NCI-H345 treated with DMSO at 0.1 percent for 48 hours (cell line): ENCODE measurements around the gene PILRA.
"Not testable (repeated sequence)": the region's sequence is repeated elsewhere in the genome, so short reads cannot be mapped to it uniquely, and the experiment has no call there.

Experiments
- DNase-seq: peaks from one replicate; lab custom pipeline; 2025; ENCODE audit not compliant: unreplicated experiment; lab: John Stamatoyannopoulos, UW

PILRA gene

DNA sequence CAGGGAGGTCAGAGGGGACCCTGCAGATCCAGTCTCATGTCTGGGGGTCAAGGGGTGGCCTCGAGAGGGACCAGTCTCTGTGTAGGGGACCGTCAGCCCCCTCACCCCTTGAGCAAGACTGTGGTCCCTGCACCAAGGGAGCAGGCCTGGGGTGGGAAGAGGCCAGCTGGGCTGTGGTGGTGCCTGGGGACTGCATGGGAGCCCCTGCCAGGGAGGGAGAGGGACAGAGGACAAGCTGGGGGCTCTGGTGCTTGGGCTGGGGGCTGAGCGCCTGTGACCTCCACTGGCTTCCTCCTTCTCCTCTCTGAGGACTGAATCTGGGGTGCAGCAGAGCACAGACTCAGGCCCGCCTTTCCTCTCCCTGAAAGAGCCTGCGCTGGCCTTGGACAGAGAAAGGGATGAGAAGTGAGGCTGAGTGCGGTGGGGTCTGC is 16.1 kb upstream of the PILRA start:
- DNase-seq = no peak

DNA sequence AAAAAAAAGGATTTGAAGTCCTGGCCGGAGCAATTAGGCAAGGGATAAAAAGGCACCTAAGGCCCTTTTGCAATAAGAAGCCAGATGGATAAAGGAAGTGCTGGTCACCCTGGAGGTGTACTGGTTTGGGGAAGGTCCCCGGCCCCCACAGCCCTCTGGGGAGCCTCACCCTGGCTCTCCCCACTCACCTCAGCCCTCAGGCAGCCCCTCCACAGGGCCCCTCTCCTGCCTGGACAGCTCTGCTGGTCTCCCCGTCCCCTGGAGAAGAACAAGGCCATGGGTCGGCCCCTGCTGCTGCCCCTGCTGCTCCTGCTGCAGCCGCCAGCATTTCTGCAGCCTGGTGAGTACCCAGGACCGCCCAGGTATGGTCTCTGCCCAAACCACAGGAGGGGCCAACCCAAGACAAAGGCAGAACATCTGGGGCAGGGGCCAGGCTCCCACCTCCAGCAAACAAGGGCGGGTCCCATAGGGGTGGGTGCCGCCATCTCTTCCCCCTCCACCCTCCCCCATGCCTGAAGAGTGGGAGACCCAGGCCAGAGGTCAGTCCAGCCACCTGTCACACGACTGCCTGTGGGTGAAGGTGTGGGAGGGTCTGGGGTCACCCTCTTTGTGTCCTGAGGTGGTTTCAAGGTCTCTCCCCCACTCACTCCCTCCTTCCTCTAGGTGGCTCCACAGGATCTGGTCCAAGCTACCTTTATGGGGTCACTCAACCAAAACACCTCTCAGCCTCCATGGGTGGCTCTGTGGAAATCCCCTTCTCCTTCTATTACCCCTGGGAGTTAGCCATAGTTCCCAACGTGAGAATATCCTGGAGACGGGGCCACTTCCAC is 15.0 kb upstream of the PILRA start, which contains the start of gene PILRB:
Gene PILRB, plus strand, starts transcription at position 91 of the 830 bp plus-strand sequence. Its CDS starts 186 bp downstream, at position 277.
- DNase-seq = no peak

DNA sequence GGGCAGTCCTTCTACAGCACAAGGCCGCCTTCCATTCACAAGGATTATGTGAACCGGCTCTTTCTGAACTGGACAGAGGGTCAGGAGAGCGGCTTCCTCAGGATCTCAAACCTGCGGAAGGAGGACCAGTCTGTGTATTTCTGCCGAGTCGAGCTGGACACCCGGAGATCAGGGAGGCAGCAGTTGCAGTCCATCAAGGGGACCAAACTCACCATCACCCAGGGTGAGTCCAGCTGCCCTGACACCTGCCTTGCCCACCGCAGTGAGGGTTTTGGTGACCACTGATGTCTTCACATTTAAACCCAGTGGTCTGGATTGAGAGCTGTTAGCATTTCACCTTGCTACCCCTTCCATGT is 14.5 kb upstream of the PILRA start:
- no peak for DNase-seq

DNA sequence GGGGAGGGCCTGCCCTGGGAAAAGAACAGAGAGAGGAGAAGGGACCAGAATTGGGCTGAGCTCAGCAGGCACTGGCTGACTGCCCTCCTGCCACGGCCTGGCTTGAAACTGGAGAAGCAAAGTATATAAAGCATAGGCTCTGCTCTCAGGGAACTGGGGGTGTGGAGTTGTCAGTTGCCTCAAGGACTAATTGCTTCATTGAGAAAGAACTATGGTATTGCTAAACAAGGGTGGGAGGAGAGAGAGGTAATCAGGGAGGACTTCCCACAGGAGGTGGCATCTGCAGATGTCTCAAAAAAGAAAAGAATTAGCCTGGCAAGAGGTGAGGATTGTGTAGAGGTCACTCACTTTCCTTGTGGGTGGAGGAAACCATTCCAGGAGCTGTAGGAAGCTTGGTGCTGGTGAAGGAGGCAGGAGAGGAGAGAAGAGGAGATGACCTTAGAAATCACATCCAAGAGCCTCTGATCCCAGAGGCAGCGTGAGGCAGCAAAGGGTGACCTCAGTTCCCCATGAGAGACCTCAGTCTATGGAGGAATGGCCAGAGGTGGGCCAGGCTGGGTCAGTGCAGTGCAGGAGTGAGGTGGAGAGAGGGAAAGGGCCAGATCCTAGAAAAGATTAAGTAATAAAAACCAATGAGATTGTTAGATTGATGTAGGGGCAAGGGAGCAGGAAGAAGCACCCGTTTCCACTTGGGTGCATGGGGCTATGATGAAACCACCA is 13.0 kb upstream of the PILRA start:
- no peak for DNase-seq

DNA sequence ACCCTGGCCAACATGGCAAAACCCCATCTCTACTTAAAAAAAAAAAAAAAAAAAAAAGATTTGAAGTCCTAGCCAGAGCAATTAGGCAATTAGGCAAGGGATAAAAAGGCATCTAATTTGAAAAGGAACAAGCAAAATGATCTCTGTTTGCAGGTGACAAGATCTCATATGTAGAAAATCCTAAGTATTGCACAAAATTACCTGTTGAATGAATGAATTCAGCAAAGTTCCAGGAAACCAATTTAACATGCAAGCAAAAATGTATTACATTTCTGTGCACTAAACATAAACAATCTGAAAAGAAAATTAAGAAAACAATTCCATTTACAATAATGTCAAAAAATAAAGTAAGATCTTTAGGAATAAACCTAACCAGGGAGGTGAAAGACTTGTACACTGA is 10.2 kb upstream of the PILRA start:
- DNase-seq = no peak

DNA sequence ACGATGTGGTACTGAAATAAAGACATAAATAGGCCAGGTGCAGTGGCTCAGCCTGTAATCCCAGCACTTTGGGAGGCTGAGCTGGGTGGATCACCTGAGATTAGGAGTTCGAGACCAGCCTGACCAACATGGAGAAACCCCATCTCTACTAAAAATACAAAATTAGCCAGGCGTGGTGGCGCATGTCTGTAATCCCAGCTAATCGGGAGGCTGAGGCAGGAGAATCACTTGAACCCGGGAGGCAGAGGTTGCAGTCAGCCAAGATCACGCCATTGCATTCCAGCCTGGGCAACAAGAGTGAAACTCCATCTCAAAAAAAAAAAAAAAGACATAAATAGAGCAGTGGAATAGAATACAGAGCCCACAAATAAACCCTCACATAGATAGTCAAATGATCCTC is 9.5 kb upstream of the PILRA start:
- DNase-seq = not testable (repeated sequence)

DNA sequence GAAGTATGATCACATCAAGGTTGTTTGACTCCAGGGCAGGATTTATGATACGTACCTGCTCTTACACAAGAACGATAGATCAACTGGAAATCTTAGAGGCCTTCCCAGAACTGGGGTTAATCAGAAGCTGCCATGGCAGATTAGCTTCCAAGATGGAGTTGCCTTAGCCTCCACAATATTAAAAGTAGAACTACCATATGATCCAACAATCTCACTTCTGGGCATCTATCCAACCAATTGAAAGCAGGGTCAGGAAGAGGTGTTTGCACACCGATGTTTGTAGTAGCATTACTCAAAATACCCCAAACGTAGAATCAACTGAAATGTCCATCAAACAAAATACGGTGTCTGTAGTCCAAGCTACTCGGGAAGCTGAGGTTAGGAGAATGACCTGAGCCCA is 8.8 kb upstream of the PILRA start:
- DNase-seq = no peak

DNA sequence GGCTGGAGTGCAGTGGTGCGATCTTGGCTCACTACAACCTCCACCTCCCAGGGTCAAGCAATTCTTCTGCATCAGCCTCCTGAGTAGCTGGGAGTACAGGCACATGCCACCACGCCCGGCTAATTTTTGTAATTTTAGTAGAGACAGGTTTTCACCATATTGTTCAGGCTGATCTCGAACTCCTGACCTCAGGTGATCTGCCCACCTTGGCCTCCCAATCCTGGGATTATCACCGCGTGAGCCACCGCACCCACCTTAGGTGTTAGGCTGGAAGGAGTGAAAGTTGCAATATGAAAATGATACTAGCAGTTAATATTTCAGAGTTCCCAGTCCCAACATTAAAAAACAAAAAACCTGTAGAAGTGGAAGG is 7.3 kb upstream of the PILRA start:
- DNase-seq = not testable (repeated sequence)

DNA sequence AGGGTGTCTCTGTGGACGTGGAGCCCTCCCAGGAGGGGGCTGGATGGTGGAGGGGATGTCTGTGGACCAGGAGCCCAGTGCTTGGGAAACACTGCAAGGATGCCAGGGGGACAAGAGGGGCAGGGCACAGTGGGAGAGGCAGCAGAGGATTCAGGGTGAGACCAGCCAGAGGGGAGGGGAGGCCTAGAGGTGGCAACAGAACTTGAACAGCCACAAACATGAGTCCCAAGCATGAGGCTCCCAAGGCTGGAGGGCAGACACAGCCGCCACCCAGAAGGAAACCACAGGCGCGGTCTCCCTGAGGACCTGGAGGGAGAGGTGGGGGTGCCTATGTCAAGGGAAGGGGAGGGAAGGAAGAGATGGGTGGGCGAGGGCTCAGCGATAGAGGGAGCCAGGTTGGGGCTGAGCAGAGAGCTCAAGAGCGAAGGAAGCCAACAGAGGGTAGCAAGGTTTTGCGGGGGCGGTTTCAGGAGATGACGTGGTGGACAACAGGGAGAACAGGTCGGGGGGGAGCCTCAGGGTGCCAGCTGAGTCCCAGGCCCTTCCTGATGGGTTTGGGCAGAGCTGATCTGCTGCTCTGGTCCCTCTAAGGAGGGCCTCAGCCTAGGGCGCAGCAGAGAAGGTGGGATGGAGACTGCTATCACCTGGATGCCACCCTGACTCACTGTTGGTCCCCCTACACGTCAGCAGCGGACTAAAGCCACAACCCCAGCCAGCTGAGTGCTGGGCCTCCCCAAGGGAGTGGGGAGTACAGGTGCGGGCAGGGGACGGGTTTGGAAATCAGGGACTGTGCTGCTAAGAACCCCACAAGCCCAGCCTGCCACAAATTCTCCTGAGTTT is 6.7 kb upstream of the PILRA start:
- DNase-seq = no peak

DNA sequence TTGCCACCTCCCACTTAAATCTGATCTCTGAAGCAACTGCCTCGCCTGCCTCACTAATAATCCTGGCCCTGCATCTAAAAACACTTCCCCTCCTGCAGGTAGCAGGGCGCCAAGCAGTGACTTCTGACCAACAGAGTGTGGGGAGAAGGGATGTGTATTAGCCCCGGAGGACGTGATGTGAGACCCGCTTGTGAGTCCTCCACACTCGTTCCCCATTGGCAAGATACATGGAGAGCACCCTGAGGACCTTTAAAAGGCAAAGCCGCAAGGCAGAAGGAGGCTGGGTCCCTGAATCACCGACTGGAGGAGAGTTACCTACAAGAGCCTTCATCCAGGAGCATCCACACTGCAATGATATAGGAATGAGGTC is 6.1 kb upstream of the PILRA start:
- no peak for DNase-seq

DNA sequence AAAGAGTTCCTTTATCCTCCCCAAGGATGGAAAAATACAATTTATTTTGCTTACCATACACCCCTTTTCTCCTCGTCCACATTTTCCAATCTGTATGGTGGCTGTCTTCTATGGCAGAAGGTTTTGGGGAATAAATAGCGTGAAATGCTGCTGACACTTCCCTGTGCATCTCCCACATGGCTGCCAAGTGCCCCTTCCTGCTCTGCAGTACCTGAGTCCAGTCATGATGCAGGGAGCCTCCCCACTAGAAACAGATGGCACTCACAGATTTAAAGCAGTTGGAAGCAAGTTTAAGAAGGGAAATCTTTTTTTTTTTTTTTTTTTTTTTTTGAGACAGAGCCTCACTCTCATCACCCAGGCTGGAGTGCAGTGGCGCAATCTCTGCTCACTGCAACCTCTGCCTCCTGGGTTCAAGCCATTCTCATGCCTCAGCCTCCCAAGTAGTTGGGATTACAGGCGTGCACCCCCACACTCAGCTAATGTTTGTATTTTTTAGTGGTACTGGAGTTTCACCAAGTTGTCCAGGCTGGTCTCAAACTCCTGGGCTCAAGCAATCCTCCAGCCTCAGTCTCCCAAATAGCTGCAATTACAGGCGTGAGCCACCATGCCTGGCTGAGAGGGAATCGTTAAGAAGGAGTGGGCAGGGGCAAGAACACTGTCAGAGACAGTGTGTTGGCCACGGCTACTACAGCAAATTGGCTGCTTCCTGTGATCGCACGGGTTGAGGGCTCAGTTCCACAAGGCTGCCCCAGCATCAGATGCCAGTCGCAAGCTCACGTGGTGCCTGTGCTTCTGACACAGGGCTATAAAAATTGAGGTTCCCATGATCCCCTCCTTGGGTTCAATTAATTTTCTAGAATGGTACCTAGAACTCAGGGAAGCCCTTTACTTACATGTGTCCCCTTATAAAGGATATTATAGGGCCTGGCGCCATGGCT is 5.3 kb upstream of the PILRA start:
- no peak for DNase-seq

DNA sequence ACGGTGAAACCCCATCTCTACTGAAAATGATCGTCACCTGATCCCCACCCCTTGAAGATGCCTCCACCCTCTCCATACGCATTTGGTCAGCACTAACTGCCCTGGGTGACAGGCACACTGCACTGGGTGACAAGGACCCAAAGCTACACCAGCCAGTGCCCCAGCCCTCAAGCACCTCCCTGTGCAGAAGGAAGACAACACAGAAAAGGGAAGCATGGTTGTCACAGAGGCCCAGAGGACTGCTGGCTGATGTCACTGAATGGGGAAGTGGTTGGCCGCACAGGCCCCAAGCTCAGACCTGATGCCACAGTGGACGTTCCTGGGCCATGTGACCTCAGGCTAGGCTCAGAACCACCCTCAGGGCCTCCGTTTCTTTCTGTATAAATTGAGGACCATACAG is 4.2 kb upstream of the PILRA start:
- no peak for DNase-seq

DNA sequence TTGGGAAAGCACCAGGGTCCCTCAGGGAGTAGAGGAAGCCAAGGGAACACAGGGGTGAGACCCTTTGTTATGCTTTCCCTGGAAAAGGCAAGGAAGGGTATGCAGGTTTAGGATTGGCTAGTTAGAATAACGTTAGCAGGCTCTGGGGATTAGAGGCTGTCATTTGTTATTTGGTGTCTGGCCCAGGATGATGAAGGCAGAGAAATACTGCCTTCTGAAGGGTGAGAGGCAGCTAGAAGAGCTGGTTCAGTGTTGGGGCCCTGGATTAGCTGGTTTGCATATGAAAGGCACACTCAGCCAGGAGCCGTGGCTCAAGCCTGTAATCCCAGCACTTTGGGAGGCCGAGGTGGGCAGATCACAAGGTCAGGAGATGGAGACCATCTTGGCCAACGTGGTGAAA is 3.0 kb upstream of the PILRA start:
- DNase-seq = no peak

DNA sequence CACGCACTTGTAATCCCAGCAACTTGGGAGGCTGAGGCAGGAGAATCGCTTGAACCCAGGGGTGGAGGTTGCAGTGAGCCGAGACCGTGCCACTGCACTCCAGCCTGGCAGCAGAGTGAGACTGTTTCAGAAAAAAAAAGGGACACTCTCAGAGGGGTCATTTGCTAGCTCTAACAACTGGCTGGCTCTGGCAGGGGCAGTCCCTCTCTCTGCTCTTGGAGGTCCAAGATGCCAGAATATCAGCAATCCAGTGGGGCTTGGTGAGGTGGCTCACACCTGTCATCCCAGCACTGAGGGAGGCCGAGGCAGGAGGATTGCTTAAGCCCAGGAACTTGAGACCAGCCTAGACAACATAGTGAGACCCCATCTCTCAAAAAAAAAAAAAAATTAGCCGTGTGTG is 2.5 kb upstream of the PILRA start:
- DNase-seq = no peak

DNA sequence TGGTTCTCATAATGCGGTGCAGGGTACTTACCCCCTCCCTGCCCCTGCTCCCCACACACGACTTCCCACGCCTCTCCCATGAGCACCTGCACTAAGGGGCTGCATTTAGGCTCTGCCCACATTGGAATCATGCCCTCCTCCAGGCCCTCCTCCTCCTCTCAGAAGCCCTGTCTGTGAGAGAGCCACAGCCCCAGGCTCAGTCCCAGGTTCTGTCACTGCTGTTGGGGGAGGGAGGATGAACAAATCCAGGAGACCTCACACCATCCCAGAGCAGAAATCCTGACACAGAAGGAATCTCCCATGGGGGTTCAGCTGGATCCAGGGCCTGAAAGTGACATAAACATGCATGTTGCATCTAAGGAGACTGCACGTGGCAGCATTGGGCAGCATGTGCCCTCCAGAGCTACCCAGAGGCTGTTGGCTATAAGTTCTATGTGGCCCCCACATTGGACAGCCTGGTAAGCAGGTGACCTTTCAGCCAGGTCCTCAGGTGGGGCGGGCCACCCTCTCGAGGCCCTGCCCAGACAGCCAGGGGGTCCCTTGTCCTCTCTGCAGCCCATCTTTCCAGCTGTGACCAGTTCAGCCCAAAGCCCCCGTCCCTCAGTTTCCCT is 1.6 kb upstream of the PILRA start:
- DNase-seq = no peak

DNA sequence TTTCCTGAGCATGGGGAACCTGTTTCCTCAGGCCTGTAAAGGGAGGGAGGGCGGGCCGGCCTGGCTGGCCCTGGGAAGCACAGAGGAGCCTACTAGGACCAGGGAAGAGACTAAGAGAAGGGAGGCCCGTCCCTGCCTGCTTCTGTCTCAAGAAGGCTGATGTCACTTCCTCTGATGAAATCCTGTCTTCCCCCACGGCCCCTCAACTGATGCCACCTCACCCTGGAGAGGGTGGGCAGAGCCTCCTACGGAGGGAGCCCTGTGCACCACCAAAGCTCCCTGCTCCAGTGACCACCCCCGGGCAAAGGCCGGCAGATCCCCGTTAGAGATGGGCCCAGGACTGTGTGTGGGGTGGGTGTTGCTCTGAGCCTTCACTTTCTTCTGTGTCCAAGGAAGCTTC is 1.0 kb upstream of the PILRA start:
- DNase-seq = no peak

DNA sequence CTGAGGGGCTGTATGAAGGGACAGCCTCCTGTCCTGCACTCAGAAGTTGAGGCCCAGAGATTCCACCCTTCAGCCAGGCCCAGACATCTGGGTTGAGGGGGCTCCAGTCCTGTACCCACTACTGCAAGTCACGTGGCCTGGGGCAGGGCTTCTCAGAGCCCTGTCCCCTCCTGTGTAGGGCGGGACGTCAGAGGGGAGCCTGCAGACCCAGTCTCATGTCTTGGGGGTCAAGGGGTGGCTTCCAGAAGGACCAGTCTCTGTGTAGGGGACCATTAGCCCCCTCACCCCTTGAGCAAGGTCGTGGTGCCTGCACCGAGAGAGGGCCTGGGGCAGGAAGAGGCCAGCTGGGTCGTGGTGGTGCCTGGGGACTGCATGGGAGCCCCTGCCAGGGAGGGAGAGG is 593 bp upstream of the PILRA start:
- no peak for DNase-seq

DNA sequence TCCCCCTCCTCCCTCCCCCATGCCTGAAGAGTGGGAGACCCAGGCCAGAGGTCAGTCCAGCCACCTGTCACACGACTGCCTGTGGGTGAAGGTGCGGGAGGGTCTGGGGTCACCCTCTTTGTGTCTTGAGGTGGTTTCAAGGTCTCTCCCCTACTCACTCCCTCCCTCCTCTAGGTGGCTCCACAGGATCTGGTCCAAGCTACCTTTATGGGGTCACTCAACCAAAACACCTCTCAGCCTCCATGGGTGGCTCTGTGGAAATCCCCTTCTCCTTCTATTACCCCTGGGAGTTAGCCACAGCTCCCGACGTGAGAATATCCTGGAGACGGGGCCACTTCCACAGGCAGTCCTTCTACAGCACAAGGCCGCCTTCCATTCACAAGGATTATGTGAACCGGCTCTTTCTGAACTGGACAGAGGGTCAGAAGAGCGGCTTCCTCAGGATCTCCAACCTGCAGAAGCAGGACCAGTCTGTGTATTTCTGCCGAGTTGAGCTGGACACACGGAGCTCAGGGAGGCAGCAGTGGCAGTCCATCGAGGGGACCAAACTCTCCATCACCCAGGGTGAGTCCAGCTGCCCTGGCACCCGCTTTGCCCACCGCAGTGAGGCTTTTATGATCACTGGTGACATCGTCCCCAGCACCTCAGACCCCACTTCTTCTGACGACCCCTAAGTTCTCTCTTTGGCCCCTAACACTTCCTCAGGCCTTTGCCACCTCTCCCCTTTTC is 747 bp downstream of the PILRA start:
- not testable (repeated sequence) for DNase-seq

DNA sequence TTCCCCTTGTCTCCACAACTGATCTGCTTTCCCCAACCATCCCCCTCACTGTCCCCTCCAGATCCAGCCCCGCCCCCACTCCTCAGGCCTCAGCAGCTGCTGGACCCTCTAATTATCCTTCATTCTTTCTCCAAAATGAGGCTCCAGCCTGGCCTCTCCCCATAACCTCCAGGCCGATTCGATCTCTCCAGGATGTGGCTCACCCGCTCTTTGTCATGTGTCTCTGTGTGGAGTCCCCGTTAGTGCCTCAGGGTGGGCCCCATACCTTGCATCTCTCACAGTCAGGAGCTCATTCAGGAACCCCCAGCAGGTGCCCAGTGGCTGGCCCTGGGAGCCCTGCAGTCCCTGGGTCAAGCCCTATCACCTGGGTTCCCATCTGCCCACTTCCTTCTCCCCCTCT is 1.3 kb downstream of the PILRA start:
- no peak for DNase-seq

DNA sequence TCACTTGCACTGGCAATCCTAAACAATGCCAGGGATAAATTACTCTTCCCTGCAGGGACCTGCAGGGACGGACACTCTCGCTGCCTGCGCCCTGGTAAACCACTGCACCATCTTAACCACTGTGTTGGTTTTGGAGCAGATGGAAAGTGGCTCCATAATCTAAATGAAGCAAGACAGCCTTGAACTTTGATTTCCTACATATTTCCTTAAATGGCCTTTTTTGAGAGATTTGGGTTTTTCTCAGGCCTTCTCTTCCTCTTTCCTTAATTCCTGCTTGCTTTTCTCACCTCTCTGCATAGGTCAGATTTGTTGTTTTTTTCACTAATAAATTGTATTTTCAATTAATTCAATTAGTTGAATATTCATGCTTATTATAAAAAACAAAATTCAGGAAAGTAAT is 2.8 kb downstream of the PILRA start:
- no peak for DNase-seq
